ENCODE measurements around the gene CCNY. TPM values are rescaled to one million over a fixed set of nuclear protein-coding genes. Genes with fewer than 3 reads are reported as not detected.
A peak's percentile ranks its signal among the peaks of the same experiment; 100 is the strongest.

CCNY gene
- total RNA-seq, 1 donor from 2014 or later = 27.2 TPM

GRCh38 chr10:35612385-35613106, 276.2 kb downstream of the CCNY start:
- DNase-seq (ENCODE audit: low read depth) = no peak
- no peak for TF ChIP-seq CTCF (conservative IDR thresholded peaks at IDR 0.05; ENCODE audit: low read depth, low read length)
- H3K4me3 ChIP-seq (ENCODE audit: low read depth, low read length) = no peak overlapping the region

- DNase-seq (ENCODE audit: low read depth) = no peak
- no peak for TF ChIP-seq CTCF (conservative IDR thresholded peaks at IDR 0.05; ENCODE audit: low read depth, low read length)
- H3K4me3 ChIP-seq (ENCODE audit: low read depth, low read length) = no peak overlapping the region
Observed at GRCh38 chr10:35613107-35613440, 276.8 kb downstream of the CCNY start.

GRCh38 chr10:35613597-35614226, 277.4 kb downstream of the CCNY start:
- DNase-seq (ENCODE audit: low read depth) = no peak
- peak; percentile 66 for TF ChIP-seq CTCF (conservative IDR thresholded peaks at IDR 0.05; ENCODE audit: low read depth, low read length)
- H3K4me3 ChIP-seq (ENCODE audit: low read depth, low read length) = no peak overlapping the region

GRCh38 chr10:35614312-35614711, 278.0 kb downstream of the CCNY start:
- DNase-seq (ENCODE audit: low read depth) = no peak
- no peak for TF ChIP-seq CTCF (conservative IDR thresholded peaks at IDR 0.05; ENCODE audit: low read depth, low read length)
- H3K4me3 ChIP-seq (ENCODE audit: low read depth, low read length) = no peak overlapping the region

Other genes with a start within 250 kb of the CCNY start
- gene CUL2, start 246.2 kb upstream of the CCNY start, total RNA-seq = 23.7 and 24.8 TPM in 2 replicates
- 26.9 and 32.3 TPM in 2 replicates for gene CREM, start 209.7 kb upstream of the CCNY start, total RNA-seq

Measured in epithelial cell of proximal tubule (primary cell).